ENCODE measurements around the gene RPA1. TPM values are rescaled to one million over a fixed set of nuclear protein-coding genes. Genes with fewer than 3 reads are reported as not detected.

Gene RPA1
- polyA plus RNA-seq, 1 donor from 2014 or later, result 8.4 TPM

Other genes with a start within 250 kb of the RPA1 start
- 60.1 and 69.0 TPM in 2 replicates for gene SLC43A2, start 201.2 kb upstream of the RPA1 start, polyA plus RNA-seq
- gene SCARF1, start 184.3 kb upstream of the RPA1 start, polyA plus RNA-seq, result 3.0 and 5.4 TPM in 2 replicates
- gene RILP, start 180.1 kb upstream of the RPA1 start, polyA plus RNA-seq, result 7.5 and 14.9 TPM in 2 replicates
- gene PRPF8, start 145.1 kb upstream of the RPA1 start, polyA plus RNA-seq, result 43.9 and 56.9 TPM in 2 replicates
- 0.08 and 0.14 TPM in 2 replicates for gene TLCD2, start 119.6 kb upstream of the RPA1 start, polyA plus RNA-seq
- gene WDR81, start 105.3 kb upstream of the RPA1 start, polyA plus RNA-seq, result 5.4 and 5.8 TPM in 2 replicates
- 1.6 TPM in 1 of 2 replicates, not detected in the other for gene SERPINF2, start 87.1 kb upstream of the RPA1 start, polyA plus RNA-seq
- 0.50 and 6.1 TPM in 2 replicates for gene SERPINF1, start 67.9 kb upstream of the RPA1 start, polyA plus RNA-seq
- gene SMYD4, start 103 bp upstream of the RPA1 start, polyA plus RNA-seq, result 6.8 and 12.9 TPM in 2 replicates
- gene RTN4RL1, start 195.3 kb downstream of the RPA1 start, polyA plus RNA-seq, result 6.6 and 8.1 TPM in 2 replicates
- gene DPH1, start 200.1 kb downstream of the RPA1 start, polyA plus RNA-seq, result 42.1 and 44.8 TPM in 2 replicates
- 48.6 and 54.4 TPM in 2 replicates for gene OVCA2, start 212.0 kb downstream of the RPA1 start, polyA plus RNA-seq
- 1.7 and 2.8 TPM in 2 replicates for gene HIC1, start 225.1 kb downstream of the RPA1 start, polyA plus RNA-seq

Data from neural cell (in vitro differentiated cells).